GM21423 (cell line): ENCODE data around the gene SLC1A5.

Source experiments
- ATAC-seq: cut with Tn5 transposase; IDR thresholded peaks from one replicate; pipeline ENCODE4 v1.9.1; 2021; ENCODE audit warnings: mild to moderate bottlenecking, moderate library complexity; ENCODE audit not compliant: unreplicated experiment

Gene SLC1A5

DNA sequence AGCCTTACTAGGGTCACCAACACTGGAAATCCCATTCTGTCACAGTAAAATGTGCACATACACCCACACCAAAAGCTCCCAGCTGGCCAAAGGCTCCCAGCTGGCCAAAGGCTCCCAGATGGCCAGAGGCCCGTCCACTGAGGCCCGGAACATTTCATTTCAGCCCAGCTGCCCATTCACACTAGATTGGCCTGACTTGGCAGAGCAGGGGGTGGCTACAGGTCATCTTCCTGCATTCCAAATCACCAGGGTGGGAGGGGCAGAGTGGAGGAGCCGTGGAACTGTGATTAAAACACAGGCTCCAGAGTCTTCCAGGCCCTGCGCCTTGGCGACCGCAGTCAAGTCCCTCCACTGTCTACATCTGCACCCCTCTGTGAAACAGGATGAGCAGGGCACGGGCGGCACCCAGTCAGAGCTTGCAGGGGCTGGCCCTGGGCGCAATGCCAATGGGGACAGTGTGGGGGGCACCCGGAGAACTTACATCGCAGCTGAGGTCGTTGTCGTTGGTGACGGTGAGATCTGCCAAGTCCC lies 61.4 kb downstream of the SLC1A5 start:
- ATAC-seq, result no peak

DNA sequence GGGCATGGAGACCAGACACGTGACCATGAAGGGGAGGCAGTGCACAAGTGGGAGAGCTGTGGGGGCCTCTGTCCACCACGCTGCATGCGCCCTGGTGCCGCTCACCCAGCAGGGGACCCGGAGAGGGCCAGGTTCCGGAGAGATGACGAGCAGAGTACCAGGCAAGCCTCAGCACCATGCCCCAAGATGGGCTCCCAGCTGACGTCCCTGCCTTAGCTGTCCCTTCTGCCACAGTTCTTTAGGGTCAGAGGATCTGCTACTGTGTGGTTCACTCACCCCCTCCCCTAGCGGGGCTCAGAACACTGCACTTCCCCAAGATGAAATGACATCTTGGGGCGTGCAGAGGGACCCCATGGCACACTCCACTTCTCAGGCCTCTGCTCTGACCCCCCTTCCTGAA lies 61.8 kb downstream of the SLC1A5 start:
- no peak for ATAC-seq

DNA sequence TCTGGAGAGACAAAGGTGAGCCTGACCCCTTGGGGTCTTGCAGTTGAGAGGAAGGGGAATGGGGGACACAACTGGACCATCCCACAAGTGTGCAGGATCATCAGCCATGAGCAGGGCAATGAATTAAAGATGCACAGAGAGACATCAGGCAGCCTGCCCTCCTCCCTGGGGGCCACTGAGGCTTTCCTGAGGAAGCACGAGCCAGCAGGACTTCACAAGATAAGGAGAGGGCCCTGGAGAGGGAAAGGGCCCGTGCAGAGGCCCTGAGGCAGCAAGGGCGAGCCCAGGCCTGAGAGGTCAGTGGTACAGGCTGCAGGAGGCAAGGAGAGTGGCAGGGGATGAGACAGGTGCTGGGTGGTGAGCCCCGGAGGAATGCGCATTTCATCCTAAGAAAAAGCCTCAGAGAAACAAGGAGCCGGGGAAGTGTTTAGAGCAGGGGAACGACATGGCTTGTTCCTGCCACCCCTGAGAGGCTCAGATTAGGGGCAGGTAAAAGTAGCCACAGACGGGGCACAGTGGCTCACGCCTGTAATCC lies 62.5 kb downstream of the SLC1A5 start:
- ATAC-seq, result no peak

DNA sequence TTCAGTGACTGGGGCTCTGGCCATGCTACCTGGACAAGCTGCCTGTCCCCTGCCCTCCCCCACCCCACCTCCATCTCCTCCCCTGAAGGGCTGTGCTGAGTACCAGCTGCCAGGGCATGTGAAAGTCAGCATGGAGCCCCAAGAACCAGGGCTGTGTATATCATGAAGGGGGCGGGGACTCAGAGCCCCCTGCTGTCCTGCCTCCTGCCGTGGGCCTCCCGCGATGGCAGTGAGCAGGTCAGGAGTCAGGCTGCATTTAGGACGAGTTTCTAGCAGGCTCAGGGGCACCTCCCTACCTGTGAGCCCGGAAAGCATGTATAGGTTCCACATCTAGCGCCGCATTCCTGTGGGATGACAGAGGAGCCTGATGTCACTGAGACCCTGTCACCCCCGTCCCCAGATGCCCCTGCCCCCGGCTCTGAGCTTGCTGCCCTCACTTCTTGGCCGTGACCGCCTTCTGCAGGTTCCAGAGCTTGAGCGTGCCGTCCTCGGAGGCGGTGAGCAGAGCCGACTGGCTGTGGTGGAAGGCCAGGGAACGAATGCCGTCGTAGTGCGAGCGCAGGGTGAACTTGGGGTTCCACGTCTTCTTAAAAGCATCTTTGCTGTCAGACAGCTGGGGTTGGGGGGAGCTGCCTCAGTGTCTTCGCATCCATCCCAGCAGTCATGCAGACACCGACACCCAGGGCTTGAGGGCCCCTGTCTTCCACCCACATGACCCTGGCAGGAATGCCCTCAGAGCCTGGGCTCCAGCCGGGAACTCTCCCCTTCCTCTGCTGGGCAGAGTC lies 63.2 kb downstream of the SLC1A5 start:
- ATAC-seq, result no peak
